Measurements from ENCODE around the gene TUB. TPM values are rescaled to one million over a fixed set of nuclear protein-coding genes. Genes with fewer than 3 reads are reported as not detected.

The TUB gene
- polyA plus RNA-seq, 1 of the 3 experiments (the other 2 are of a cell fraction): 11.3 TPM

- H3K9ac ChIP-seq: no peak overlapping the region
- no peak overlapping the region for H3K4me2 ChIP-seq
- TF ChIP-seq PBX3 (IDR thresholded peaks at IDR 0.05) (no peak), RXRA (IDR thresholded peaks at IDR 0.05; ENCODE audit: borderline replicate concordance, low read depth) (no peak), RCOR1 (IDR thresholded peaks at IDR 0.05; ENCODE audit: low read length) (no peak), MEF2A (IDR thresholded peaks at IDR 0.05; ENCODE audit: borderline replicate concordance, low read depth) (no peak), EP300 (IDR thresholded peaks at IDR 0.05; ENCODE audit: borderline replicate concordance in 1 of 2, low read depth in 1 of 2, low read length in 1 of 2) (no peak), POLR2AphosphoS5 (IDR thresholded peaks at IDR 0.05; ENCODE audit: low read depth, low read length) (no peak), IRF3 (IDR thresholded peaks at IDR 0.05; ENCODE audit: low read depth, low read length) (no peak), TCF12 (IDR thresholded peaks at IDR 0.05) (no peak), USF2 (IDR thresholded peaks at IDR 0.05; ENCODE audit: borderline replicate concordance, low read depth, low read length) (no peak), GABPA (IDR thresholded peaks at IDR 0.05; ENCODE audit: low read depth) (no peak), CTCF (IDR thresholded peaks at IDR 0.05) (no peak), ZBTB33 (IDR thresholded peaks at IDR 0.05; ENCODE audit: borderline replicate concordance, low read depth) (no peak), EZH2phosphoT487 (IDR thresholded peaks at IDR 0.05; ENCODE audit: borderline replicate concordance, low read depth) (no peak), RFX5 (IDR thresholded peaks at IDR 0.05; ENCODE audit: low read length) (no peak), ELF1 (IDR thresholded peaks at IDR 0.05) (no peak), NRF1 (IDR thresholded peaks at IDR 0.05; ENCODE audit: low read depth, low read length) (no peak), RAD21 (IDR thresholded peaks at IDR 0.05; ENCODE audit: low read length) (no peak), FOSL2 (IDR thresholded peaks at IDR 0.05; ENCODE audit: borderline replicate concordance, low read depth) (no peak), MAX (IDR thresholded peaks at IDR 0.05; ENCODE audit: low read depth) (no peak), SIN3A (IDR thresholded peaks at IDR 0.05; ENCODE audit: borderline replicate concordance, low read depth, low read length) (no peak)
- H3K9me2 ChIP-seq: no peaks in the 10 kb centered on the region
- peaks cover 0 to 45% of the 10 kb centered on the region in 2 experiments; a peak in 1 of 4 replicates for H3K4me1 ChIP-seq (ENCODE audit: control insufficient read depth in 1 of 2, insufficient read depth in 2 of 2, low read depth in 1 of 2, low read length in 1 of 2)
- H3K79me2 ChIP-seq (ENCODE audit: insufficient read depth): no peaks in the 10 kb centered on the region
- ChIA-PET CTCF (interaction anchor here (0.6 to 2.2 kb wide), 4 partner anchors 9 to 28 kb away, joined by 3 to 14 read pairs (median 4); no protein-coding TSS in a partner anchor), POLR2A (no interaction called here)
- no peak overlapping the region for H3K27ac ChIP-seq (ENCODE audit: low read depth in 2 of 2, low read length in 1 of 2)
- H3K27me3 ChIP-seq (ENCODE audit: insufficient read depth): no peaks in the 10 kb centered on the region
- H2AFZ ChIP-seq (ENCODE audit: low read depth): no peak overlapping the region
- no peak overlapping the region for H3K4me3 ChIP-seq (ENCODE audit: low read depth in 2 of 2, low read length in 1 of 2)
- no peaks in the 10 kb centered on the region for H3K36me3 ChIP-seq (replicated peaks in 1 of 2; ENCODE audit: control insufficient read depth in 1 of 2, insufficient read depth in 2 of 2, low read length in 1 of 2)
- WGBS (ENCODE audit: low lambda C conversion rate): 99% methylated on average over 15 of the region's 22 CpGs
- no peaks in the 10 kb centered on the region for H4K20me1 ChIP-seq (ENCODE audit: insufficient read depth)
- DNase-seq: no peak
- no peaks in the 10 kb centered on the region for H3K9me3 ChIP-seq
- H3F3A ChIP-seq (replicated peaks; ENCODE audit: insufficient read depth): no peaks in the 10 kb centered on the region
Measured at GRCh38 chr11:8061555-8062428, 19.2 kb upstream of the TUB start.

Data from SK-N-SH (cell line).